GM18951 (cell line): ENCODE data around the gene SERGEF.

Source experiments
- POLR2A ChIP-seq: IDR thresholded peaks from 4 replicates; pipeline ENCODE4 v1.6.1; 2011; ENCODE audit warnings: mild to moderate bottlenecking; ENCODE audit not compliant: insufficient read length, insufficient read depth; ENCODE audit errors: extremely low read depth
- in situ Hi-C: fragments of 300-500 bp; cut with MboI; formaldehyde crosslinking; loops from one replicate; pipeline ENCODE4 v1.12.0; 2022; ENCODE audit warnings: low sequenced_read_pairs, mixed read lengths, inconsistent platforms; ENCODE audit not compliant: unreplicated experiment

Gene SERGEF

GRCh38 chr11:17822401-17822781, 190.5 kb downstream of the SERGEF start:
- TF ChIP-seq POLR2A = no peak
- in situ Hi-C loops = no loop called here

GRCh38 chr11:17821648-17822400, 191.0 kb downstream of the SERGEF start:
- no peak for TF ChIP-seq POLR2A
- in situ Hi-C loops = no loop called here

GRCh38 chr11:17816232-17816931, 196.5 kb downstream of the SERGEF start:
- TF ChIP-seq POLR2A = no peak
- in situ Hi-C loops = no loop called here

- in situ Hi-C loops = no loop called here
- no peak for TF ChIP-seq POLR2A
Observed at GRCh38 chr11:17814546-17814945, 198.3 kb downstream of the SERGEF start.

- TF ChIP-seq POLR2A = no peak
- in situ Hi-C loops = no loop called here
Observed at GRCh38 chr11:17813391-17814059, 199.3 kb downstream of the SERGEF start.

GRCh38 chr11:17812865-17813187, 200.0 kb downstream of the SERGEF start:
- in situ Hi-C loops = no loop called here
- no peak for TF ChIP-seq POLR2A

- in situ Hi-C loops = no loop called here
- no peak for TF ChIP-seq POLR2A
Observed at GRCh38 chr11:17812091-17812864, 200.6 kb downstream of the SERGEF start.

GRCh38 chr11:17811352-17811751, 201.5 kb downstream of the SERGEF start:
- in situ Hi-C loops = no loop called here
- no peak for TF ChIP-seq POLR2A

- in situ Hi-C loops = no loop called here
- no peak for TF ChIP-seq POLR2A
Observed at GRCh38 chr11:17810746-17811145, 202.1 kb downstream of the SERGEF start.

- TF ChIP-seq POLR2A = no peak
- in situ Hi-C loops = no loop called here
Observed at GRCh38 chr11:17810041-17810440, 202.8 kb downstream of the SERGEF start.

- TF ChIP-seq POLR2A = no peak
- in situ Hi-C loops = no loop called here
Observed at GRCh38 chr11:17807034-17807433, 205.8 kb downstream of the SERGEF start.

GRCh38 chr11:17805873-17806272, 207.0 kb downstream of the SERGEF start:
- TF ChIP-seq POLR2A = no peak
- in situ Hi-C loops = no loop called here

- in situ Hi-C loops = no loop called here
- TF ChIP-seq POLR2A = no peak
Observed at GRCh38 chr11:17805043-17805442, 207.8 kb downstream of the SERGEF start.
